Stomach (tissue), 4 donors: Measurements from ENCODE around the gene AMELX.

Experiments
- EP300 ChIP-seq: sonication (generic); formaldehyde crosslinking; IDR thresholded peaks from one replicate; pipeline ENCODE4 v1.6.1; 2017; ENCODE audit warnings: antibody characterized with exemption
- TF ChIP-seq, protein P1 (sequence below), 7 experiments: fragments of 450-650 bp in 4 of 7; fragments of 200-600 bp in 3 of 7; sonication (generic) in 3 of 7; IDR thresholded peaks; one replicate each; pipeline ENCODE4 v1.5.1; 2016 to 2019; ENCODE audit warnings: antibody characterized with exemption in 7 of 7, control low read depth in 2 of 7, mild to moderate bottlenecking in 1 of 7

DNA sequence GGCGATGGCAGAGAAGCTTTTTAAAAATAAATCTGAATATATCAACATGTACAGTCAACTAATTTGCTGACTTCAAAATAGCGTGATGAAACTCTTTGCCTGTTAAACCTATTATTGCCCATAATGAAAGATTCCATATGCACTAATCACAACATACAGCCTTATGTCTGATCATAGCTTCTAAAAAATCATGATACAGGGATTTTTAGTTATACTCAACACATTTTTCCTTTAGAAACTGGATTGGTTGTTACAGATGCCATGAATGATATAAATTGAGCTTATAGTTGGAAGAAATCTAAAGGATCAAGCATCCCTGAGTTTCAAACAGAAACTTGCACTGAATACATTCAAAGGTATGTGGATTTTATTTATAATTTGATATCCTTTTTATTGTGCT lies at the start of gene AMELX:
- TF ChIP-seq, protein P1, sequence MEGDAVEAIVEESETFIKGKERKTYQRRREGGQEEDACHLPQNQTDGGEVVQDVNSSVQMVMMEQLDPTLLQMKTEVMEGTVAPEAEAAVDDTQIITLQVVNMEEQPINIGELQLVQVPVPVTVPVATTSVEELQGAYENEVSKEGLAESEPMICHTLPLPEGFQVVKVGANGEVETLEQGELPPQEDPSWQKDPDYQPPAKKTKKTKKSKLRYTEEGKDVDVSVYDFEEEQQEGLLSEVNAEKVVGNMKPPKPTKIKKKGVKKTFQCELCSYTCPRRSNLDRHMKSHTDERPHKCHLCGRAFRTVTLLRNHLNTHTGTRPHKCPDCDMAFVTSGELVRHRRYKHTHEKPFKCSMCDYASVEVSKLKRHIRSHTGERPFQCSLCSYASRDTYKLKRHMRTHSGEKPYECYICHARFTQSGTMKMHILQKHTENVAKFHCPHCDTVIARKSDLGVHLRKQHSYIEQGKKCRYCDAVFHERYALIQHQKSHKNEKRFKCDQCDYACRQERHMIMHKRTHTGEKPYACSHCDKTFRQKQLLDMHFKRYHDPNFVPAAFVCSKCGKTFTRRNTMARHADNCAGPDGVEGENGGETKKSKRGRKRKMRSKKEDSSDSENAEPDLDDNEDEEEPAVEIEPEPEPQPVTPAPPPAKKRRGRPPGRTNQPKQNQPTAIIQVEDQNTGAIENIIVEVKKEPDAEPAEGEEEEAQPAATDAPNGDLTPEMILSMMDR (IDR thresholded peaks at IDR 0.05) = no peak
- TF ChIP-seq EP300 = no peak
